Lung (tissue), 12 donors: ENCODE data around the gene MAGI3. TPM values are rescaled to one million over a fixed set of nuclear protein-coding genes. Genes with fewer than 3 reads are reported as not detected.

ENCODE experiments used
- ATAC-seq: fragments of 200-7000 bp; cut with Tn5 transposase; one replicate; pipeline ENCODE4 v1.9.1; 2020; ENCODE audit warnings: moderate number of reproducible peaks; ENCODE audit not compliant: insufficient read depth, low FRiP score
- DNase-seq, 3 donors: peaks; one replicate each; pipeline ENCODE4 v3.0.0-alpha.2; 2013 to 2017
- H3K27ac ChIP-seq, 2 donors: one replicate each; pipeline ENCODE4 v1.5.1; 2013; ENCODE audit warnings: mild to moderate bottlenecking in 2 of 2, moderate library complexity in 2 of 2, control low read depth in 1 of 2, inconsistent platforms in 1 of 2, low read depth in 1 of 2, low read length in 1 of 2
- H3K27me3 ChIP-seq, 3 donors: one replicate each; pipeline ENCODE4 v1.5.1; 2013; ENCODE audit warnings: low read length in 2 of 3; ENCODE audit not compliant: control insufficient read depth in 3 of 3, insufficient read depth in 3 of 3
- H3K36me3 ChIP-seq, 4 donors: one replicate each; pipeline ENCODE4 v1.5.1; 2013; ENCODE audit warnings: low read length in 4 of 4, mild to moderate bottlenecking in 1 of 4, moderate library complexity in 1 of 4; ENCODE audit not compliant: control insufficient read depth in 4 of 4, insufficient read depth in 4 of 4
- H3K4me1 ChIP-seq, 5 donors: one replicate each; pipeline ENCODE4 v1.5.1; 2013; ENCODE audit warnings: low read length in 5 of 5, mild to moderate bottlenecking in 2 of 5, moderate library complexity in 1 of 5; ENCODE audit not compliant: control insufficient read depth in 5 of 5, insufficient read depth in 5 of 5
- H3K4me3 ChIP-seq: one replicate; pipeline ENCODE4 v1.5.1; 2013; ENCODE audit warnings: mild to moderate bottlenecking, control low read depth, moderate library complexity
- H3K9ac ChIP-seq, 2 donors: one replicate each; pipeline ENCODE4 v1.5.1; 2013; ENCODE audit warnings: low read length in 2 of 2, control low read depth in 1 of 2; ENCODE audit not compliant: insufficient read depth in 1 of 2
- H3K9me3 ChIP-seq, 4 donors: one replicate each; pipeline ENCODE4 v1.5.1; 2013; ENCODE audit warnings: low read length in 3 of 4, mild to moderate bottlenecking in 1 of 4, moderate library complexity in 1 of 4; ENCODE audit not compliant: control insufficient read depth in 4 of 4, insufficient read depth in 3 of 4
- CTCF ChIP-seq: IDR thresholded peaks from 2 replicates; pipeline ENCODE4 v1.5.1; 2012; ENCODE audit warnings: mild to moderate bottlenecking; ENCODE audit errors: control extremely low read depth, extremely low read depth
- WGBS, 2 donors: extraction: QIAGEN DNeasy Blood & Tissue Kit; methylation state at CpG; one replicate each; pipeline ENCODE4 v1.1.7; 2013; 5-methylcytosine and 5-hydroxymethylcytosine counted together
- polyA plus RNA-seq, 2 donors: library from polyadenylated mRNA; stranded (reverse); fragments of 200-250 nt; gene quantifications; one replicate each; pipeline ENCODE4 v1.2.1, GENCODE V29; 2013
- total RNA-seq, 2 donors: library from RNA; depleted of rRNA in 1 of 2; stranded (reverse); fragments of >200 nt in 1 of 2; gene quantifications; one replicate each; pipeline ENCODE4 v1.2.1, GENCODE V29; 2014 to 2021
- donor health status: control.
- donor health status: control.
- donor health status: Bipolar disorder and iron deficiency.
- donor health status: healthy.
- donor health status: DM: yes; HTN: yes; CAD: no.

MAGI3 gene
- total and polyA plus RNA-seq, 4 donors: 7.5 to 137 (median 35.5) TPM

GRCh38 chr1:113678159-113678469 is 287.8 kb downstream of the MAGI3 start:
- Histone ChIP-seq H3K9ac (no peak overlapping the region), H3K27me3 (no peaks in the 10 kb centered on the region), H3K4me3 (no peak overlapping the region), H3K9me3 (no peaks in the 10 kb centered on the region), H3K4me1 (peaks cover 0 to 3% (median 0%) of the 10 kb centered on the region in 5 donors), H3K27ac (no peak overlapping the region), H3K36me3 (peaks cover 0 to 8% (median 4%) of the 10 kb centered on the region in 4 donors)
- ATAC-seq (no peak), DNase-seq (no peak)
- TF ChIP-seq CTCF: no peak

GRCh38 chr1:113681596-113682337 is 291.5 kb downstream of the MAGI3 start:
- TF ChIP-seq CTCF: no peak
- H3K36me3 ChIP-seq: peaks cover 0 to 7% (median 4%) of the 10 kb centered on the region in 4 donors
- H3K4me3 ChIP-seq: no peak overlapping the region
- no peak for ATAC-seq
- no peaks in the 10 kb centered on the region for H3K9me3 ChIP-seq
- 93 to 94% methylated on average over 7 of the region's 7 CpGs for WGBS, 2 donors
- peaks cover 0 to 14% (median 0%) of the 10 kb centered on the region in 5 donors for H3K4me1 ChIP-seq
- DNase-seq: no peak
- H3K9ac ChIP-seq: no peak overlapping the region
- H3K27ac ChIP-seq: no peak overlapping the region
- H3K27me3 ChIP-seq: no peaks in the 10 kb centered on the region

- Histone ChIP-seq H3K9me3 (no peaks in the 10 kb centered on the region), H3K9ac (peak overlapping the region in 1 of 2 donors; percentile 38), H3K36me3 (peaks cover 0 to 7% (median 4%) of the 10 kb centered on the region in 4 donors), H3K4me3 (no peak overlapping the region), H3K27ac (peak overlapping the region in 1 of 2 donors; percentile 45), H3K4me1 (peaks cover 0 to 14% (median 0%) of the 10 kb centered on the region in 5 donors), H3K27me3 (no peaks in the 10 kb centered on the region)
- no peak for TF ChIP-seq CTCF
- ATAC-seq (no peak), DNase-seq (no peak)
- WGBS, 2 donors: 54 to 65% methylated on average over 8 of the region's 8 CpGs
Measured at GRCh38 chr1:113683384-113684152, 293.3 kb downstream of the MAGI3 start.
